Neuronal stem cell (in vitro differentiated cells): ENCODE results near the gene RGP1. TPM values are rescaled to one million over a fixed set of nuclear protein-coding genes. Genes with fewer than 3 reads are reported as not detected.

ENCODE experiments used
- DNase-seq: peaks from one replicate; pipeline ENCODE4 v3.0.0-alpha.2; 2013; ENCODE audit warnings: low spot score
- H2AFZ ChIP-seq: one replicate; pipeline ENCODE4 v1.6.1; 2013; ENCODE audit warnings: mild to moderate bottlenecking, low read length, inconsistent platforms
- H2AK5ac ChIP-seq: 2 replicates; pipeline ENCODE4 v1.6.1; 2013; ENCODE audit warnings: low read depth, mild to moderate bottlenecking, inconsistent platforms, low read length, moderate library complexity, mixed read lengths
- H2BK120ac ChIP-seq: 2 replicates; pipeline ENCODE4 v1.6.1; 2013; ENCODE audit warnings: low read depth, mild to moderate bottlenecking, inconsistent platforms, low read length, moderate library complexity, mixed read lengths
- H2BK12ac ChIP-seq: one replicate; pipeline ENCODE4 v1.6.1; 2013; ENCODE audit warnings: low read length, inconsistent platforms
- H2BK15ac ChIP-seq: 2 replicates; pipeline ENCODE4 v1.6.1; 2013; ENCODE audit warnings: mild to moderate bottlenecking, low read length, inconsistent platforms, mixed read lengths
- H2BK5ac ChIP-seq: one replicate; pipeline ENCODE4 v1.6.1; 2013; ENCODE audit warnings: inconsistent platforms, mild to moderate bottlenecking, low read length, moderate library complexity
- H3K14ac ChIP-seq: one replicate; pipeline ENCODE4 v1.6.1; 2013; ENCODE audit warnings: low read length, inconsistent platforms
- H3K18ac ChIP-seq: 2 replicates; pipeline ENCODE4 v1.6.1; 2013; ENCODE audit warnings: low read length, inconsistent platforms
- H3K23ac ChIP-seq: 2 replicates; pipeline ENCODE4 v1.6.1; 2013; ENCODE audit warnings: low read depth, mild to moderate bottlenecking, mixed read lengths, low read length, inconsistent platforms; ENCODE audit not compliant: poor library complexity
- H3K27ac ChIP-seq: replicated peaks from 3 replicates; pipeline ENCODE4 v1.5.1; 2013; ENCODE audit warnings: low read length, inconsistent platforms
- H3K27me3 ChIP-seq, 3 experiments: 2 replicates each; pipeline ENCODE4 v1.6.1; 2013; ENCODE audit warnings: low read length in 3 of 3, mild to moderate bottlenecking in 2 of 3, inconsistent platforms in 1 of 3, low read depth in 1 of 3, mixed read lengths in 1 of 3, moderate library complexity in 1 of 3; ENCODE audit not compliant: control insufficient read depth in 3 of 3, insufficient read depth in 3 of 3
- H3K36me3 ChIP-seq, 2 donors: replicated peaks in 1 of 2; 2 replicates each; pipeline ENCODE4 v1.6.1; 2013; ENCODE audit warnings: low read length in 2 of 2; ENCODE audit not compliant: control insufficient read depth in 2 of 2, insufficient read depth in 2 of 2
- H3K4ac ChIP-seq: 2 replicates; pipeline ENCODE4 v1.6.1; 2013; ENCODE audit warnings: inconsistent platforms, mild to moderate bottlenecking, low read length, moderate library complexity
- H3K4me1 ChIP-seq, 2 donors: 1 replicate in 1 of 2; 2 replicates in 1 of 2; pipeline ENCODE4 v1.6.1; 2013; ENCODE audit warnings: low read length in 2 of 2, low read depth in 1 of 2; ENCODE audit not compliant: control insufficient read depth in 2 of 2, insufficient read depth in 1 of 2
- H3K4me2 ChIP-seq: one replicate; pipeline ENCODE4 v1.6.1; 2013; ENCODE audit warnings: mild to moderate bottlenecking, low read length, inconsistent platforms; ENCODE audit not compliant: insufficient read depth, poor library complexity, severe bottlenecking
- H3K4me3 ChIP-seq, 2 donors: 2 replicates each; pipeline ENCODE4 v1.5.1; 2013; ENCODE audit warnings: low read length in 2 of 2, mild to moderate bottlenecking in 2 of 2, inconsistent platforms in 1 of 2, moderate library complexity in 1 of 2
- H3K79me1 ChIP-seq: one replicate; pipeline ENCODE4 v1.6.1; 2013; ENCODE audit warnings: low read depth, mild to moderate bottlenecking, inconsistent platforms, low read length, moderate library complexity
- H3K9ac ChIP-seq: one replicate; pipeline ENCODE4 v1.6.1; 2013; ENCODE audit warnings: mild to moderate bottlenecking, low read depth, low read length, inconsistent platforms; ENCODE audit not compliant: poor library complexity
- H3K9me3 ChIP-seq, 2 donors: replicated peaks in 1 of 2; 2 replicates each; pipeline versions ENCODE3 to v1.6.1; 2013; ENCODE audit warnings: low read length in 2 of 2, mild to moderate bottlenecking in 2 of 2, inconsistent platforms in 1 of 2, low read depth in 1 of 2, mixed read lengths in 1 of 2, moderate library complexity in 1 of 2; ENCODE audit not compliant: control insufficient read depth in 2 of 2, insufficient read depth in 1 of 2
- H4K8ac ChIP-seq: one replicate; pipeline ENCODE4 v1.6.1; 2013; ENCODE audit warnings: low read depth, mild to moderate bottlenecking, inconsistent platforms, low read length, moderate library complexity
- H4K91ac ChIP-seq: one replicate; pipeline ENCODE4 v1.6.1; 2013; ENCODE audit warnings: low read length, low read depth, mild to moderate bottlenecking, inconsistent platforms; ENCODE audit not compliant: poor library complexity
- WGBS, 2 donors: extraction: QIAGEN DNeasy Blood & Tissue Kit; methylation state at CpG; one replicate each; pipeline ENCODE4 v1.1.7; 2013; ENCODE audit warnings: missing lambda C conversion rate in 2 of 2, mixed read lengths in 1 of 2; ENCODE audit not compliant: insufficient read length in 2 of 2, insufficient replicate concordance in 1 of 2; ENCODE audit errors: extremely low coverage in 2 of 2; 5-methylcytosine and 5-hydroxymethylcytosine counted together
- polyA plus RNA-seq, 2 experiments: library from polyadenylated mRNA; stranded (reverse); fragments of 200-250 nt; gene quantifications; one replicate each; pipeline ENCODE4 v1.2.3, GENCODE V29; 2013

RGP1 gene
- 12.1 TPM for polyA plus RNA-seq (2013, experiment 1 of 2)
- polyA plus RNA-seq (2013, experiment 2 of 2): 12.7 TPM

DNA sequence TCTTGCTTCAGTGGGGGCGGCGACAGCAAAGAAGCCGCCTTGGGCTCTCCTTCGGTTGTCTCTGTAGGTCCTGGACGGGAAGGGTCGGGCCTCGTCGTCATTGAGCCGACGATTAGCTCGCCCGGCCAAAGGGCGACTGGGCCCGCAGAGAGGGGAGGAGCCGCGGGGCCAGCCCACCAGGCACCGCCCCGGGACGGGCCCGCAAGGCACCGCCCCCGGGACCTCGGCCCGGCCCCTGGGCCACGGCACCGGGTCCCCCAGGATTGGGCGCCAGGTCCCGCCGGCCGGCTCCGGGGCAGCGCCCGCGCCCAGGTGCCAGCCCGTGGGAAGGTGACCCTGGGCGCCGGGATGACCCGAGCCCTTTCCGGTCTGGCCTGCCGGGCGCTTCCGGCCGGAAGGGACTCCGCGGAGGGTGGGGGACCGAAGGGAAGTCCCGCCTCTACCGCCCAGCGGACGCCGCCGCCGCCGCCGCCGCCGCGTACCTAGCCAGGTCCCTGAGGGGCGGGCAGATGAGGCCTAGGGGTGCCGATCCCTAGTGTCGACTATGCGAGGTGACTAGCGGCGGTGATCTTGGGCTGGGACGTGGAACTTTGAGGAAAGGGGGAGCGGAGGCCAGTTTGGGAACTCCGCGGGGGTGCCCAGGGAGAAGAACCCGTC lies at the start of gene RGP1, which contains the start of gene GBA2:
TSS of gene RGP1 (plus strand) at position 430 of the 657 bp plus-strand sequence. CDS start 469 bp downstream, outside the sequence.
TSS of gene GBA2 (minus strand) at position 371 of the 657 bp plus-strand sequence. CDS start 524 bp downstream, outside the sequence.
- Histone ChIP-seq H3K27ac (peak within 1 kb of the TSS; percentile 42), H3K9ac (peak within 1 kb of the TSS; percentile 95)
- WGBS, 2 donors: no CpG with 5 or more reads among the region's 69 CpGs

DNA sequence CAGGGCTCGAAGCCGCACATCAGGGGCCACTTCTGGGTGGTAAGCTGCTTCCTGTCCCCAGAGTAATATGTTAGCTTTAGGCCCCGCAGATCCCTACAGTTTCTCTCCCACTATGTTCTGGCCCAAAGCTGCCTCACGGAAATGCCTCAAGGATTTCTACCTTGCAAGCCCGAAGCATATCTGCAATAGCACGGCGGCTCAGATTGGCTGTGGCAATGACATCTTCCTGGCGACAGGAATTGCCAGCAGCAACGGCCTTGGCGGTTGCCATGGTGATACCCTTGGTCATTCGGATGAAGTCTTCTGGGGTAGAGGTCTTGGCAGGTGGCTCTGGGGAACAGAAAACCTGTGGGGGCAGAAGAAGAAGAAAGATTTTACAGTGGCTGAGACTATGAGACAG lies 49.1 kb upstream of the RGP1 start:
- Histone ChIP-seq H2BK120ac (no peak overlapping the region), H3K9me3 (peaks cover 0 to 2% of the 10 kb centered on the region in 2 donors), H3K4me1 (no peaks in the 10 kb centered on the region), H3K18ac (no peak overlapping the region), H2AK5ac (no peak overlapping the region), H3K14ac (no peak overlapping the region), H3K4ac (no peak overlapping the region), H3K23ac (no peak overlapping the region), H4K91ac (no peak overlapping the region), H4K8ac (no peak overlapping the region), H2BK12ac (no peak overlapping the region), H3K79me1 (no peaks in the 10 kb centered on the region), H2BK15ac (no peak overlapping the region), H3K36me3 (peaks cover 69 to 93% of the 10 kb centered on the region in 2 donors), H2BK5ac (no peak overlapping the region), H3K27ac (no peak overlapping the region), H3K9ac (no peak overlapping the region), H3K4me3 (no peak overlapping the region), H3K4me2 (no peak overlapping the region), H2AFZ (no peak overlapping the region), H3K27me3 (no peaks in the 10 kb centered on the region)
- no CpG with 5 or more reads among the region's 11 CpGs for WGBS, 2 donors
- no peak for DNase-seq

More for the DNA sequence above, at the start of gene RGP1, which contains the start of gene GBA2:
- H3K79me1 ChIP-seq: peaks cover 5% of the 10 kb centered on the region
- peak within 1 kb of the TSS; percentile 52 for H3K23ac ChIP-seq
- H3K36me3 ChIP-seq: peaks cover 42 to 70% of the 10 kb centered on the region in 2 donors
- no peaks in the 10 kb centered on the region for H3K27me3 ChIP-seq
- H4K91ac ChIP-seq: no peak within 1 kb of the TSS
- no peak within 1 kb of the TSS for H3K4ac ChIP-seq
- no peak within 1 kb of the TSS for H3K14ac ChIP-seq
- no peak within 1 kb of the TSS for H2BK120ac ChIP-seq
- H2BK5ac ChIP-seq: peak within 1 kb of the TSS; percentile 58
- peaks cover 19 to 23% of the 10 kb centered on the region in 2 donors for H3K4me1 ChIP-seq
- no peak within 1 kb of the TSS for H4K8ac ChIP-seq
- H3K4me2 ChIP-seq: peak within 1 kb of the TSS; percentile 93
- H3K9me3 ChIP-seq: no peaks in the 10 kb centered on the region
- H2BK15ac ChIP-seq: peak within 1 kb of the TSS; percentile 45
- peak within 1 kb of the TSS; percentile 93 for H3K18ac ChIP-seq
- H2AFZ ChIP-seq: peak within 1 kb of the TSS; percentile 96
- DNase-seq: peak; percentile 67
- peak within 1 kb of the TSS; percentile 87 to 96 for H3K4me3 ChIP-seq
- no peak within 1 kb of the TSS for H2BK12ac ChIP-seq
- peak within 1 kb of the TSS; percentile 76 for H2AK5ac ChIP-seq

- Histone ChIP-seq H3K4me3 (no peak overlapping the region), H3K4ac (no peak overlapping the region), H3K79me1 (no peaks in the 10 kb centered on the region), H3K9ac (no peak overlapping the region), H3K36me3 (peaks cover 78 to 98% of the 10 kb centered on the region in 2 donors), H2BK12ac (no peak overlapping the region), H2BK15ac (no peak overlapping the region), H2BK5ac (no peak overlapping the region), H4K91ac (no peak overlapping the region), H2BK120ac (no peak overlapping the region), H3K23ac (no peak overlapping the region), H3K18ac (no peak overlapping the region), H2AFZ (no peak overlapping the region), H3K14ac (no peak overlapping the region), H2AK5ac (no peak overlapping the region), H3K27me3 (no peaks in the 10 kb centered on the region), H3K4me1 (no peaks in the 10 kb centered on the region), H3K4me2 (no peak overlapping the region), H3K27ac (no peak overlapping the region), H4K8ac (no peak overlapping the region), H3K9me3 (peaks cover 0 to 2% of the 10 kb centered on the region in 2 donors)
- no peak for DNase-seq
Observed at GRCh38 chr9:35700942-35701341, 48.1 kb upstream of the RGP1 start.

- no peak overlapping the region for H3K4ac ChIP-seq
- H3K4me3 ChIP-seq: no peak overlapping the region
- no peak overlapping the region for H4K91ac ChIP-seq
- no peak overlapping the region for H3K27ac ChIP-seq
- H3K23ac ChIP-seq: no peak overlapping the region
- H3K4me1 ChIP-seq: no peaks in the 10 kb centered on the region
- no peak overlapping the region for H3K9ac ChIP-seq
- WGBS, 2 donors: no CpG with 5 or more reads among the region's 7 CpGs
- peaks cover 0 to 2% of the 10 kb centered on the region in 2 donors for H3K9me3 ChIP-seq
- H2BK15ac ChIP-seq: no peak overlapping the region
- DNase-seq: no peak
- H3K79me1 ChIP-seq: no peaks in the 10 kb centered on the region
- H2BK5ac ChIP-seq: no peak overlapping the region
- H2AK5ac ChIP-seq: no peak overlapping the region
- H2BK12ac ChIP-seq: no peak overlapping the region
- no peak overlapping the region for H4K8ac ChIP-seq
- no peak overlapping the region for H2BK120ac ChIP-seq
- H3K14ac ChIP-seq: no peak overlapping the region
- H3K4me2 ChIP-seq: no peak overlapping the region
- H3K27me3 ChIP-seq: no peaks in the 10 kb centered on the region
- no peak overlapping the region for H3K18ac ChIP-seq
- no peak overlapping the region for H2AFZ ChIP-seq
- H3K36me3 ChIP-seq: peaks cover 88 to 98% of the 10 kb centered on the region in 2 donors
Observed at GRCh38 chr9:35702696-35703095, 46.4 kb upstream of the RGP1 start.
